Lower lobe of right lung (tissue), 2 donors: ENCODE measurements around the gene TBXAS1. TPM values are rescaled to one million over a fixed set of nuclear protein-coding genes. Genes with fewer than 3 reads are reported as not detected.

Experiments
- ATAC-seq, 2 donors: fragments of 200-7000 bp; cut with Tn5 transposase; one replicate each; pipeline ENCODE4 v1.9.1; 2020 to 2022; ENCODE audit warnings: mild to moderate bottlenecking in 2 of 2, moderate library complexity in 2 of 2
- DNase-seq: peaks from one replicate; pipeline ENCODE4 v3.0.0-alpha.2; 2020
- H3K27ac ChIP-seq: fragments of 200-600 bp; one replicate; pipeline ENCODE4 v1.8.0; 2022
- H3K27me3 ChIP-seq: fragments of 200-600 bp; one replicate; pipeline ENCODE4 v1.8.0; 2022; ENCODE audit warnings: low read depth
- H3K36me3 ChIP-seq: fragments of 200-600 bp; one replicate; pipeline ENCODE4 v1.8.0; 2022; ENCODE audit warnings: mild to moderate bottlenecking
- H3K4me1 ChIP-seq: fragments of 200-600 bp; one replicate; pipeline ENCODE4 v1.8.0; 2022
- H3K4me3 ChIP-seq: fragments of 200-600 bp; one replicate; pipeline ENCODE4 v1.8.0; 2022; ENCODE audit warnings: mild to moderate bottlenecking
- H3K9me3 ChIP-seq: fragments of 200-600 bp; one replicate; pipeline ENCODE4 v1.8.0; 2022
- intact Hi-C: fragments of 100-400 bp; cut with DNase I; formaldehyde crosslinking; loops from one replicate; pipeline ENCODE4 v1.11.0; 2022
- total RNA-seq: library from RNA; stranded (reverse); fragmentation: NEBNext Ultra II Directional; extraction: Animal tissue kit (Norgen Biotek cat#: 25700); gene quantifications from one replicate; pipeline ENCODE4 v1.2.1, GENCODE V29; 2021
- TF ChIP-seq, protein P1 (sequence below): fragments of 200-600 bp; IDR thresholded peaks from one replicate; pipeline ENCODE4 v1.8.0; 2022; ENCODE audit warnings: antibody characterized with exemption, mild to moderate bottlenecking
- donor health status: DM: no; HTN: yes; CAD: no; lungs with severe emphysema.

TBXAS1 gene
- total RNA-seq, 1 donor from 2014 or later = 92.6 TPM

DNA sequence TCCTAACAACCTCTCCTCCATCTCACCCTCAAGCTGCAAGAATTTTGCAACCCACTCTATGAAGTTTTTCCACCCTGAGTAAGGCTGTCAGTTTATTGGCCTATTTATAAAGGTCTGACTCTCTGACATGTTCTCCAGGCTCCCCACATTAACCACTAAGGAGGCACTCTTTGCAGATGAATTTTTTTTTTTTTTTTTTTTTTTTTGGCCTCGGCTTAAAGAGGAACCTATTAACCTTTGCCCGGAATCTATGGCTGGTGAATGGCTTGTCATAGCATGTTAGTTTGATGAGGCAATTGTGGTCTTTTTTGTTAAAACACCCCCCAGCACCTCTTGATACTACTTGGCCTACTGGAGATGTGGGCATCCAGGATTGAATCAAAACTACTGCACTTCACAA lies 57.1 kb downstream of the TBXAS1 start:
- DNase-seq (no peak), ATAC-seq (peak; percentile 69 to 79)
- peak overlapping the region; percentile 32 for H3K27ac ChIP-seq
- no peaks in the 10 kb centered on the region for H3K27me3 ChIP-seq
- intact Hi-C loops = no loop called here
- H3K4me1 ChIP-seq = peaks cover 6% of the 10 kb centered on the region
- H3K4me3 ChIP-seq = no peak overlapping the region
- TF ChIP-seq, protein P1, sequence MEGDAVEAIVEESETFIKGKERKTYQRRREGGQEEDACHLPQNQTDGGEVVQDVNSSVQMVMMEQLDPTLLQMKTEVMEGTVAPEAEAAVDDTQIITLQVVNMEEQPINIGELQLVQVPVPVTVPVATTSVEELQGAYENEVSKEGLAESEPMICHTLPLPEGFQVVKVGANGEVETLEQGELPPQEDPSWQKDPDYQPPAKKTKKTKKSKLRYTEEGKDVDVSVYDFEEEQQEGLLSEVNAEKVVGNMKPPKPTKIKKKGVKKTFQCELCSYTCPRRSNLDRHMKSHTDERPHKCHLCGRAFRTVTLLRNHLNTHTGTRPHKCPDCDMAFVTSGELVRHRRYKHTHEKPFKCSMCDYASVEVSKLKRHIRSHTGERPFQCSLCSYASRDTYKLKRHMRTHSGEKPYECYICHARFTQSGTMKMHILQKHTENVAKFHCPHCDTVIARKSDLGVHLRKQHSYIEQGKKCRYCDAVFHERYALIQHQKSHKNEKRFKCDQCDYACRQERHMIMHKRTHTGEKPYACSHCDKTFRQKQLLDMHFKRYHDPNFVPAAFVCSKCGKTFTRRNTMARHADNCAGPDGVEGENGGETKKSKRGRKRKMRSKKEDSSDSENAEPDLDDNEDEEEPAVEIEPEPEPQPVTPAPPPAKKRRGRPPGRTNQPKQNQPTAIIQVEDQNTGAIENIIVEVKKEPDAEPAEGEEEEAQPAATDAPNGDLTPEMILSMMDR = no peak
- H3K9me3 ChIP-seq = no peaks in the 10 kb centered on the region
- H3K36me3 ChIP-seq = no peaks in the 10 kb centered on the region

DNA sequence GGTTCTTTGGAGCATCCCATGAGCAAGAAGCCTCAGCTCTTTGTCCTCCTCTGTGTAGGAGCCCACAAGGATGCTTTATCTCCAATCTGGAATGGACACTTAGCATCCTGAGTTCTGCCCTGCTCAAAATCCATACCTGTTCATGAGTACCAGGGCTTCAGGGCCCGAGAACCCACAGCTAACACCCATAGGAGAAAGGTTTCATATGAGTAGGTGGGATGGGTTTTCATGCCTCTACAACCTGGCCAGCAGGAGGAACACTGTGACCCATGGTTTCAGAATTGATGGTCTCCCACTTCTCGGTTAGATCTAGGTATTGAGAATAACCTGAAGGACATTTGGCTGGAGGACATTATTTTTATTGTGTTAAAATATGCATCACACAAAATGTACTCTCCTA lies 57.8 kb downstream of the TBXAS1 start:
- DNase-seq (no peak), ATAC-seq (no peak)
- intact Hi-C loops = no loop called here
- H3K27ac ChIP-seq = no peak overlapping the region
- H3K4me1 ChIP-seq = peaks cover 6% of the 10 kb centered on the region
- no peaks in the 10 kb centered on the region for H3K9me3 ChIP-seq
- no peaks in the 10 kb centered on the region for H3K36me3 ChIP-seq
- TF ChIP-seq, protein P1 = no peak
- no peak overlapping the region for H3K4me3 ChIP-seq
- H3K27me3 ChIP-seq = no peaks in the 10 kb centered on the region

DNA sequence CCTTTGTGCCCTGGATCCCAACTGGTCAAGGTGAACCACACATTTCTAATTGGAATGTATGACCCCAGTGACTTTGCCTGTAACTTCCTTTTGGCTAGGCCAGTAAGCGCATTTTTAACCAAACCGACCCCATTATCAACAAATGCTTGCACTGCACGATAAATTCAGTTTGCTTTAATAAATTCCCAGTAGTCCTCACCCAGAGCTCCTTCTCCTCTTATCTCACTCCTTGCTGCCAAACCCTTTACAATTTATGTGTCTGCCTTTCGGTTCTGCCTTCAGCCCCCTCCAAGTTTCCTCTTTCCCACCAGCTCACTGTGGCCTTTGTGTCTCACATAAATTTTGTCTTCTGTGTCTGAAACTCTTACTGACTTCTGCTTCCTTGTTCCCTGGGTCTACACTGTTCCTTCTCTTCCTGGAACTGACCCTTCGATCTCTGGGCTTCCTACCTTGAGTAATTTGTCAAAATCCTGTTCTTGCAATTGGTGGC lies 59.0 kb downstream of the TBXAS1 start:
- peak overlapping the region; percentile 18 for H3K27ac ChIP-seq
- intact Hi-C loops = no loop called here
- ATAC-seq = peak; percentile 75 to 78

DNA sequence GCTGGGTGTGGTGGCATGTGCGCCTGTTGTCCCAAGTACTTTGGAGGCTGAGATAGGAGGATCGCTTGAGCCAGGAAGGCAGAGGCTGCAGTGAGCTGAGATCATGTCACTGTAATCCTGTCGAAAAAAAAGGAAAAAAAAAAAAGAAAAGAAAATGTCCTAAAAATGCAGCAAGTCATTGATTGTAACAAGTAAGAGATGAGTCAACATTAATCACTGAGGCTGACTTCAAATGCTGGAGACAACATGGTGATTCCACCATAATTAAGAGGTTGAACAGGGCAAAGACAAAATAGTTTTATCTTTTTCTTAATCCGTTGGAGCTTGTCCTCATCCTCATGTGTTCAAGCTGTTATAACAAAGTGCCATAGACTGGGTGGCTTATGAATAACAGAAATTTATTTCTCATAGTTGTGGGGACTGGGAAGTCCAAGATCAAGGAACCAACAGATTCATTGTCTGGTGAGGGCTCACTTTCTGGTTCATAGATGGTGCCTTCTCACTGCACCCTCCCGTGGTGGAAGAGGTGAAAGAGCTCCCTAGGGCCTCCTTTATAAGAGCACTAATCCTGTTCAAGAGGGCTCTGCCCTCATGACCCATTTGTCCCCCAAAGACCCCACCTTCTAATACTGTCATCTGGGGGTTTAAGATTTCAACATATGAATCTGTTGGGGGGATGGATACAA lies 60.3 kb downstream of the TBXAS1 start:
- ATAC-seq = no peak
- Histone ChIP-seq H3K4me1 (peaks cover 6% of the 10 kb centered on the region), H3K9me3 (no peaks in the 10 kb centered on the region), H3K27me3 (no peaks in the 10 kb centered on the region), H3K4me3 (no peak overlapping the region), H3K27ac (no peak overlapping the region), H3K36me3 (no peaks in the 10 kb centered on the region)
- intact Hi-C loops = no loop called here
- no peak for DNase-seq
- TF ChIP-seq, protein P1 = no peak

More for the DNA sequence above, 59.0 kb downstream of the TBXAS1 start:
- Histone ChIP-seq H3K27me3 (no peaks in the 10 kb centered on the region), H3K4me3 (no peak overlapping the region), H3K36me3 (no peaks in the 10 kb centered on the region), H3K9me3 (no peaks in the 10 kb centered on the region), H3K4me1 (peaks cover 6% of the 10 kb centered on the region)
- TF ChIP-seq, protein P1 = no peak
- no peak for DNase-seq

DNA sequence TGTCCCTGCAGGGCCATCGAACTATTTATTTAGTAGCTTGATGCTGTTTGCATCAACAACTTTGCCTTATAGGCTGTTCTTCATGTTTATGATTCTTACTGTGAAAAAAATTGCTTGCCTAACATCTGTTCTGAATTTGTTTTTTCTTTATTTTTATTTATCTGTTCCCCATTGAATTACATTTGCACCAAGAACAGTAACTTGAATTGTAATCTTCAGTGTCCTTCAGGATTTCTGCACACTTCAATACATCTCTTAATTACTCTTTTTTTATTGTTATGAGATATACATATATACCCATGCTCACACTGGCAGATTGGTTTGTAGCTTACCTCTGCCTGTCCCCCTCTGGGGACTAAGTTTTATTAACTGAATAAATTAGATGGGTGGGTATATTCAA lies 64.4 kb downstream of the TBXAS1 start:
- peaks cover 5% of the 10 kb centered on the region for H3K4me1 ChIP-seq
- DNase-seq = no peak
- intact Hi-C loops = no loop called here
- H3K27me3 ChIP-seq = no peaks in the 10 kb centered on the region
- TF ChIP-seq, protein P1 = no peak
- no peaks in the 10 kb centered on the region for H3K9me3 ChIP-seq
- H3K27ac ChIP-seq = no peak overlapping the region
- no peak for ATAC-seq
- H3K36me3 ChIP-seq = no peaks in the 10 kb centered on the region
- no peak overlapping the region for H3K4me3 ChIP-seq
